COLO668 (cell line): ENCODE measurements around the gene NACC2.

Experiments
- DNase-seq: peaks from one replicate; lab custom pipeline; 2025; ENCODE audit not compliant: unreplicated experiment; lab: John Stamatoyannopoulos, UW

Gene NACC2

DNA sequence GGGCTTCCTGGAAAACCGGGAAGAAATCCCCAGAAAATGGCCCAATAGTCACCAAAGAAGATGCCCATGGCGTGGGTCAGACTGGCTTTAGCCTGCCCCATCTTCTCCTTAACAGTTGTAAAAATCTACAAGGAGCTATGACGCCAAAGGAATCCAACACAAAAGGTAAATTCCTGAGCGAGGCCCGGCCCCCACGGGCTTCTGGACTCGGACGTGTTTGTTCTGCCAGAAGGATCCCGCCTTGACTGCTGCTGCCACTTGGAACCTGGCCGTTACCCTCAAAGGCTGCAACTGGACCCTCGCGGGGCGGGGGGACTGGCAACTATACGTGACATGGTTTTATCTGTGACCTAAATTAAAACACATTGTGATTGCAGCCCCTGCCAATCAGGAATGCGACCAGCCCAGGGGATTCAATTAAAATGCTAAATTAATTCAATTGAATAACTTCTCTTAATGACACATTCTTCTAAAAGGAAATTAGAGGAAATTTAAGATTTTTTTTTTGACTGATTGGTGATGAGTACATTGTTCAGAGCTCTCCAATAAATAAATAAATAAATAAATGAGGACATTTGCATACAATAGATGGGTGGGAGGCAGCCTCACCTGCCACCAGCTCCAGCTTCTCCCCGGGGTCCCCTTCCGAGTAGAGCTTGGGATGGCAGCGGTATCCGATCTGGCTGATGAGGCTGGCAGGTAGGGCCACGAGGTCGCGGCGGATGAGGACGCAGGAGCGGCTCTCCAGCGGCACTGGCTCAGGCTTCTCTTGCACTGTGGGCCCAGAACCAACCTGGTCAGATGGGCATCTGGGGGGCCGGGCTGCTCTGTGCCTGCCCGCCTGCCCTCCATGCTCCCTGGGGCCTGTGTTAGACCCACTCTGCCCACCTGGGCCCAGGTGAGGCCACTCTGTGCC lies 79.2 kb downstream of the NACC2 start:
- no peak for DNase-seq

DNA sequence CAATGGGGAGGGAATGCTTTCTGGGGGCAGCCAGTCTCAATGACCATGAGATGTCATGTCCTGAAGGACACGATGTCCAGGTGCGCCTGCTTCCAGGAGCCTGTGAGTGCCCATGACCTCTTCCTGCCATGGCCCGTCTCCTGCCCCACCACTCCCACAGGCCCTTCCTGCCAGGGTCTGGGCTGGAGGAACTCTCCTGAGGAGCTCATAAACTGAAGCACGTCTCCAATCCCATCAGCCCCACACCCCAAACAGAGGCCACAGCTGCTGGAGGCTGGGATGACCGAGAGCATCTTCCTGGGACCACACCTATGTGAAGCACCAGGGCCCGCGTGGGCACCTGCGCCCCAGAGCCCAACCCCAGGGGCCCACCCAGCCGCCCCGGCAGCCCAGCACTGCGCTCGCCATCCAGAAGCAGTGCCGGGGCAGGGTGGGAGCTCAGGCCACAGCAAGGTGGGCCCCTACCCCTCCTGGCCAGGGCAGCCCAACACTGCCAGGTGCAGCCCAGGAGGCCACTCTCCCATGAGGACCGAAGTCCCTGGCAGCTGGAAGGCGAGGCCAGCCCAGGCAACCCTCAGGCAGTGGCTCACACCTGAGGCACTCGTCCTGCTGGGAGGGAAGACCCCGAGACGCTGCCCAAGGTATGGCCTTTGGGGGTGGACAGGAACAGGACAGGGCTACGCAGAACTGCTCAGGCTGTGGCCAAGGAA lies 80.0 kb downstream of the NACC2 start:
- DNase-seq: no peak

GRCh38 chr9:136014147-136014923 lies 80.8 kb downstream of the NACC2 start:
- DNase-seq: no peak

DNA sequence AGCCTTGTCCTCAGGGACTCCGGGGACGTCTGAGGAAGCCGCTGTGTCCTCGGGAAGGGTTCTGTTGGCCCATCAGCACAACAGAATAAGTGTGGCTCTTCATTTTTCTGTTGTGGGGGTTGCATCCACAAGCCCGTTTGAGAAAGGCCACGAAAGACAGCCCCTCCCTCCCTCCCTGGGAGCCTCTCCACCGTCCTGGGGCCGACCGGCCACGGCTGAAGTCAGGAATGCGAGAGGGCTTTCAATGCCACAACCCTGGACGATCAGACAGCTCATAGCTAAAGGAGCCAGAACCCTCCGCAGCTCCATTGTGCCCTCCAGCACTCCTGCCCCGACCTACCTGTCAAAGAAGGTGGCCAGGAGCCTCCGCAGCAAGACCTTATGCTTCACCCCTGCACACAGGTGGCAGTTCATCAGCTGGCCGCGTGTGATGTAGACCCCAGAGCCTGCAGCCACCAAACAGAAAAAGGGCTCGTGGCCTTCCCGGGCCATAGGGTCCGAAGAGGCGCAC lies 81.5 kb downstream of the NACC2 start:
- DNase-seq: no peak

- DNase-seq: no peak
Measured at GRCh38 chr9:136013116-136013515, 82.0 kb downstream of the NACC2 start.

- DNase-seq: no peak
Measured at GRCh38 chr9:136012651-136013050, 82.4 kb downstream of the NACC2 start.

GRCh38 chr9:136011703-136012496 lies 83.2 kb downstream of the NACC2 start:
- no peak for DNase-seq

GRCh38 chr9:136011376-136011702 lies 83.8 kb downstream of the NACC2 start:
- DNase-seq: no peak

DNA sequence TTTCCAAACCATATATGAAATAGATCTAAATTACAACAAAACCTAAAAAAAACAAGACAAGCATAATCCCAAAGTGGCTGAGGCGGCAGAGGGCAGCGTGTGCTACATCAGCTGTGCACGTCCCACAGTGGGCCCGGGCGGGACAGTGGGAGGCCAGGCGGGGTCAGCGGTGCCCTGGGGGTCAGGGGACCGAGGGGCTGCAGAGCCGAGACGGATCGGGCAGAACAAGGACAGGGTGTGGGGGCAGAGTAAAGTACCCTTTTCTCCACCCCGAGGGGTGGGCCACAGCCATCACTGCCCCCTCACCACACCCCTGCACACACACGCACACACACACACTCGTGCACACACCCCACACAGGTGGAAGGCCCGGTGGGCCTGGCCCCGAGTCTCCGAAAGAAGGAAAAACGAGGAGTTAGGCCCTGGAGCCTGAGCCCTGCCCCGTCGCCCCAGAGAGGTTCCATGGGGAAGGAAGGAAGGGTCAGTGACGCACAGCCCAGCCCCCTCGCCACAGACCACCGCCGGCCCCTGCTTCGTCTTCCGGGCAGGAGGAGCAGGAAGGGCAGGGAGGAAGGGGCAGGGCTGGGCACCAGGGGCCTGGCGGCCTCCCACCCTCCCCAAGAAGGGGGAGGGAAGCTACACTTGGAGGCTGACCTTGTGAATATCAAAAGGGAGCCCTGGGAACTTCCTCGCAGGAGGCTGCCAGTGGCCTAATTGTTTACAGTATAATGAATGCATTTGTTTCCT lies 84.3 kb downstream of the NACC2 start:
- DNase-seq: no peak

- no peak for DNase-seq
Measured at GRCh38 chr9:136010176-136010575, 84.9 kb downstream of the NACC2 start.

DNA sequence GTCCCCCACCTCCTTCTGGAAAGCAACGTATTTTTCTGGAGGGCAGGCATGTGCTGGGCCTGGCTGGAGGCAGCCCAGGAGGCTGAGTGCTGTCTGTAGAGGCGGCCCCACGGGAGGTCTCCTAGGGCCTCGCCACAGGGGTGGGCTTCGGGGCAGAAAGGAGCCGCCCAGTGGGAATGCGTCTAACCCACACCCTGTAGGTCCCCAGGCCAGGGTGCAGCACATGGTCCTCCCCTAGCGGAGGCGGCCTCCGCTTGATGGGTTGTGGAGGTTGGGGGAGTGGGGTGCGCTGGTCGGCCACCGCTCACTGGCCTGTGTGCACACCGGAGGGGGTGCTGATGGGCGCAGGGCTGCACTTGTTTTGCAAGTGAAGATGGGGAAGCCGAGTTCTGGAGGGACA lies 85.6 kb downstream of the NACC2 start:
- no peak for DNase-seq

GRCh38 chr9:136008693-136008997 lies 86.4 kb downstream of the NACC2 start:
- no peak for DNase-seq

GRCh38 chr9:136007934-136008692 lies 87.0 kb downstream of the NACC2 start:
- DNase-seq: no peak

DNA sequence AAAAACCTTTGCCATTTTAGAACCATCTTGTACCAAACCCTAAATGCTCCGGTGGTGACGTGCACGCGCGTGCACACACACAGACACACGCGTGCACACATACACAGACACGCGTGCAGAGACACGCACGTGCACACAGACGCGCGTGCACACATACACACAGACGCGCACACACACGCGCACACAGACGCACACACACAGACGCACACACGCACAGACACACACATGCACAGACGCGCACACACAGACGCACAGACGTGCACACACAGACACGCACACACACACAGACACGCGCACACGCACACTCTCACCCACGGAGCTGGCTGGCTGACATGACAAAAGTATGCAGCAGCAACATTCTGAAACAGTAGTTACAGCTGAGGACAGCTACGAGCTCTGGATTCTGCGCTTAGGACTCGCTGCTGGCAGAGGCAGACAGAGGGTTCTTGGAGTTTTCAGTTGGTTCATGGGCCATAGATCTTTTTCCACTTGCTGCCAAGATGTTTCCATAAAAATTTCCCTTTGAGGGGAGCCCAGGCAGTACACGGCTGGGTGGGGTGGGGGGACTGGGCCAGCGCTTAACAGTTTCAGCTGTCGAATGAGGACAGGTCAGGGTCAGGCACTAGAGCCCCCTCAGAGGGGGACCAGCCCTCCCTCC lies 87.7 kb downstream of the NACC2 start:
- DNase-seq: no peak

DNA sequence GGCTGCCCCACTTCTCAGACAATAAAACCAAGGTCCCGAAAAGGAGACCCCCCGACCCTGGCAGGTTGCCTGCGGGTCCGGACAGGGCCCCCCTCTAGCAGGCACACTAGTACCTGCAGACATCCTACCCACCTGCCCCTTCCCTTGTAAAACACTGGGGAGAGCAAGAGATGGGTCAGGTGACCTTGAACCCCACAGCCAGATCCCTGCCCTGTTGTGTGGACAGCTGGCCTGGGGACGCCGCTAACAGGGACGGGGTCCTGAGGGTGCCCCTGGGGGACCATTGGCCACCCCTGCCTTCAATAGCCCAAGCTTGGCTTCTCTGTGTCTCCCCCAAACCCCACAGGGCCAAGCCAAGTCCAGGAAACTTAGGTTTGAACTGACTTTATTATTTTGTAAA lies 88.9 kb downstream of the NACC2 start:
- no peak for DNase-seq

DNA sequence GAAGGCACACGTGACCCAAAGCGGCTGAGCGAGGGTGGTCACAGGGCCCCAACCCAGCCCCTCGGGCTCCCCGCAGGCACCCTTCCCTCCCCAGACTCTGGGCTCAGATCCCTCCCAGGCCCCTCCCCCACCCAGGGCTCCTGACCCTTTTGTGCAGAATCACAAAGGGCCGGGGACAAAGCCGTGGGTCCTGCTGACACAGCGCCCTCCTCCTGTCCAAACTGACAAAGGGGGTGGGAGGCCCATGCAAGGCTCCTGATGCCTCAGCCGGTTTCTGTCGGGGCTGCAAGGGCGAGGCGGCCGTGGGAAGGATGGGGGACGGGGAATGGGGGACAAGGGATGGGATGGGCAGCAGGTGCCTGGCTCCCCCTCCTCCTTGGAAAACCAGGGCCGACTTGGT lies 90.4 kb downstream of the NACC2 start:
- no peak for DNase-seq

GRCh38 chr9:136004219-136004618 lies 90.9 kb downstream of the NACC2 start:
- DNase-seq: no peak

DNA sequence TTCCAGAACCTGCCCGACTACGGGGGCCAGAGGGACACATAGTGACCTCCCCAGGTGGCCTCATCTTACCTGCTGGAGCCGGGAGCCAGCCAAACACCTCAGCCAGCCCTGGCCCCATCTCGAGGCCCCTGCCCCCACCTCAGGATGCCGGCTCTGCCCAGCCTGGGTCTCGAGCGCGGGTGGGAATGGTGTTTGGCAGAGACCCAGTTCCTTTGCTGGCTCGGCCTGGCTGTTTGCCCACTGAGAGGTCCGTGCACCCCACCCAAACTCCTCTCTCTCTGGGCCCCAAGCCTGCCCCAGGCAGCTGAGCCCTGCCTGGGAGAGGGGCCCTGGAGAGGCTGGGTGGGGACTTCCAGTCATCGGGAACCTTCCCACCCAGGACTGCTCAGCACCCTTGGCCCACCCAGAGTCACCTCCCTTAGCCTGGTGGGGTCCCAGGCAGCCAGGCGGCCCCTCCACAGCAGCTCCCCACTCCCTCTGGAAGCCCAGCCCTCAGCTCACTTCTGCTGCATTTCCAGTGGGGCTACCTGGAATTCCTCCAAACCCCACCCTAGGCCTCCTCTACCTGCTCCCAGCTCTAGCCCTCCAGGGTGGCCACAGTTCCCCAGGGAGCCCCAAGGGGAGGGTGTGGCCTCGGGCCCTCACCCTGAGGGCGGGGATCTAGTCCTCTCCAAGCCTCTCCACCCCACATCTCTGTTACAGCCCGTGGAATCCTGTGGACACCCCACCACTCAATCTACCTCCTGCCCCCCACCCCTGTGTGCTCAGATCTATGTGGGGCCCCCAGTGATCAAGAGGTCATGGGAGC lies 91.5 kb downstream of the NACC2 start:
- peak; percentile 3 for DNase-seq
